Spleen (tissue), 11 donors: ENCODE measurements around the gene CIITA. TPM values are rescaled to one million over a fixed set of nuclear protein-coding genes. Genes with fewer than 3 reads are reported as not detected.

Experiments used
- DNase-seq: peaks from one replicate; pipeline ENCODE4 v3.0.0-alpha.2; 2020
- H3K27ac ChIP-seq, 8 donors: fragments of 200-600 bp; sonication (generic) in 7 of 8; 1 replicate in 4 of 8; 2 replicates in 4 of 8; pipeline versions ENCODE4 v1.5.0 to v1.8.0; 2016 to 2021; ENCODE audit warnings: inconsistent platforms in 4 of 8, mild to moderate bottlenecking in 4 of 8, moderate library complexity in 1 of 8
- H3K27me3 ChIP-seq, 7 donors: fragments of 200-600 bp; sonication (generic) in 6 of 7; replicated peaks in 1 of 7; 1 replicate in 4 of 7; 2 replicates in 3 of 7; pipeline versions ENCODE4 v1.5.0 to v1.8.0; 2016 to 2021; ENCODE audit warnings: inconsistent platforms in 3 of 7, mild to moderate bottlenecking in 1 of 7
- H3K36me3 ChIP-seq, 6 donors: fragments of 200-600 bp; sonication (generic) in 5 of 6; 1 replicate in 4 of 6; 2 replicates in 2 of 6; pipeline versions ENCODE4 v1.5.0 to v1.8.0; 2016 to 2021; ENCODE audit warnings: inconsistent platforms in 2 of 6
- H3K4me1 ChIP-seq, 6 donors: fragments of 200-600 bp; sonication (generic) in 5 of 6; 1 replicate in 3 of 6; 2 replicates in 3 of 6; pipeline versions ENCODE4 v1.5.0 to v1.8.0; 2016 to 2021; ENCODE audit warnings: inconsistent platforms in 3 of 6
- H3K4me3 ChIP-seq, 8 donors: fragments of 200-600 bp; sonication (generic) in 7 of 8; 1 replicate in 4 of 8; 2 replicates in 4 of 8; pipeline versions ENCODE4 v1.5.0 to v1.8.0; 2016 to 2021; ENCODE audit warnings: inconsistent platforms in 4 of 8, mild to moderate bottlenecking in 4 of 8, moderate library complexity in 2 of 8
- H3K9me3 ChIP-seq, 8 donors: fragments of 200-600 bp; sonication (generic) in 7 of 8; 1 replicate in 4 of 8; 2 replicates in 4 of 8; pipeline versions ENCODE4 v1.5.0 to v1.8.0; 2016 to 2021; ENCODE audit warnings: inconsistent platforms in 4 of 8
- CTCF ChIP-seq, 11 experiments: fragments of 200-600 bp in 7 of 11; fragments of 450-650 bp in 4 of 11; sonication (generic) in 4 of 11; IDR thresholded peaks in 8 of 11; conservative IDR thresholded peaks in 3 of 11; 1 replicate in 7 of 11; 2 replicates in 4 of 11; pipeline versions ENCODE4 v1.4.0 to v1.8.0; 2016 to 2021; ENCODE audit warnings: antibody characterized with exemption in 11 of 11, inconsistent platforms in 4 of 11, mild to moderate bottlenecking in 1 of 11
- POLR2A ChIP-seq, 3 donors: fragments of 450-650 bp; IDR thresholded peaks; one replicate each; pipeline ENCODE4 v1.5.1; 2017; ENCODE audit warnings: antibody characterized with exemption in 3 of 3, mild to moderate bottlenecking in 1 of 3
- POLR2AphosphoS5 ChIP-seq, 3 donors: sonication (generic); formaldehyde crosslinking; IDR thresholded peaks; one replicate each; pipeline ENCODE4 v1.5.1; 2017; ENCODE audit warnings: antibody characterized with exemption in 3 of 3
- WGBS, 5 donors: extraction: QIAGEN DNeasy Blood & Tissue Kit in 3 of 5; methylation state at CpG; one replicate each; pipeline versions ENCODE4 v1.1.5 to v1.1.7; 2013 to 2018; 5-methylcytosine and 5-hydroxymethylcytosine counted together
- intact Hi-C: fragments of 100-400 bp; cut with DNase I; formaldehyde crosslinking; loops from one replicate; pipeline ENCODE4 v1.15.0; 2023; ENCODE audit warnings: low total_unique reads
- polyA plus RNA-seq, 3 donors: library from polyadenylated mRNA; stranded (reverse); fragments of 200-250 nt; gene quantifications; one replicate each; pipeline ENCODE4 v1.2.1, GENCODE V29; 2013
- total RNA-seq, 7 donors: library from RNA; depleted of rRNA in 3 of 7; stranded (reverse); fragments of >200 nt in 3 of 7; fragmentation: NEBNext Ultra II Directional in 4 of 7; extraction: Animal tissue kit (Norgen Biotek cat#: 25700) in 4 of 7; gene quantifications; one replicate each; pipeline versions ENCODE4 v1.1.0 to v1.2.1, GENCODE V29; 2016 to 2021
- donor health status: healthy with polysubstance abuse.
- donor health status: DM: no; HTN: no; CAD: no; lungs with moderate emphysema.
- donor health status: DM: no; HTN: no; CAD: no.
- donor health status: Bipolar disorder and iron deficiency.
- donor health status: healthy.
- donor health status: DM: no; HTN: no; CAD: no.
- donor health status: DM: yes; HTN: yes; CAD: no.

CIITA gene
- total and polyA plus RNA-seq, 10 donors, result 67.0 to 179 (median 125) TPM

DNA sequence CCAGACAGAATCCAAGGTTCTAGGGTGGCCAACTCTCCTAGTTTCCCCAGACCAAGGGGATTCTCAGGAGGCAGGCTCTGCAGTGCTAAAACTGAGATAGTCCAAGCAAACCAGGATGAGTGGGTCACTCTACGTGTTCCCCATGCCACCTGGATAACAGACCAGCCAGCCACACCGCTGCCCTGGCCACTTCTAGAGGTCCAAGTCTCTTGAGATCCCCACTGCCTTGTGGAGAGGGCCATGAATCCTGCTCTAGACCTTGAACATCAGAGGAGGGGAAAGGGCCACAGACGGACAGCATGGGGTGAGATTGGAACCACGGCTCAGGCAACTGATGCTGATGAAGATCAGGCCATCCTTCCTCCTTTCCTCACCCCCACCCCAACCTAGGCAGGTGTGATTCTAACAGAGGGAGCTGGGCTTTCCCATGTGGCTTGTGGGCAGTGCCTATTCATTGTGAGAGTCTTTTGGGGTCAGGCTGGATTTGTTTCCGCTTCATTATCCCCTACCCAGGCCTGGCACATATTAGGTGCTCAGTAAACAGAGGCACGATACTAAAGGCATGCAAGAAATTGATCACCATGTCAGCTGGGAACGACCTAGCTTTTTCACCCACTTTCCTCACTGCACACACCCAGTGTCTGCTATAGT is 41.6 kb upstream of the CIITA start:
- H3K27ac ChIP-seq, result no peak overlapping the region
- H3K27me3 ChIP-seq, result no peaks in the 10 kb centered on the region
- peaks cover 0 to 21% (median 0%) of the 10 kb centered on the region in 6 donors for H3K4me1 ChIP-seq
- WGBS, 5 donors, result 74 to 82% (median 78%) methylated on average over 7 of the region's 7 CpGs
- TF ChIP-seq POLR2A (IDR thresholded peaks at IDR 0.05), result no peak
- TF ChIP-seq CTCF (IDR thresholded peaks at IDR 0.05 in 8 of 11, conservative IDR thresholded peaks at IDR 0.05 in 3 of 11), result no peak
- no peak for TF ChIP-seq POLR2AphosphoS5 (IDR thresholded peaks at IDR 0.05)
- peaks cover 0 to 4% (median 0%) of the 10 kb centered on the region in 8 donors for H3K9me3 ChIP-seq
- H3K36me3 ChIP-seq, result no peaks in the 10 kb centered on the region
- H3K4me3 ChIP-seq, result no peak overlapping the region
- peak; percentile 43 for DNase-seq
- intact Hi-C loops, result no loop called here

GRCh38 chr16:10836174-10836853 is 40.7 kb upstream of the CIITA start:
- TF ChIP-seq POLR2AphosphoS5 (IDR thresholded peaks at IDR 0.05) (no peak), CTCF (IDR thresholded peaks at IDR 0.05 in 8 of 11, conservative IDR thresholded peaks at IDR 0.05 in 3 of 11) (no peak), POLR2A (IDR thresholded peaks at IDR 0.05) (no peak)
- peaks cover 0 to 4% (median 0%) of the 10 kb centered on the region in 8 donors for H3K9me3 ChIP-seq
- peaks cover 0 to 12% (median 0%) of the 10 kb centered on the region in 6 donors for H3K4me1 ChIP-seq
- H3K36me3 ChIP-seq, result no peaks in the 10 kb centered on the region
- no peak overlapping the region for H3K4me3 ChIP-seq
- no peak overlapping the region for H3K27ac ChIP-seq
- intact Hi-C loops, result no loop called here
- no peak for DNase-seq
- 63 to 89% (median 83%) methylated on average over 1 of the region's 1 CpG for WGBS, 5 donors
- H3K27me3 ChIP-seq, result no peaks in the 10 kb centered on the region

DNA sequence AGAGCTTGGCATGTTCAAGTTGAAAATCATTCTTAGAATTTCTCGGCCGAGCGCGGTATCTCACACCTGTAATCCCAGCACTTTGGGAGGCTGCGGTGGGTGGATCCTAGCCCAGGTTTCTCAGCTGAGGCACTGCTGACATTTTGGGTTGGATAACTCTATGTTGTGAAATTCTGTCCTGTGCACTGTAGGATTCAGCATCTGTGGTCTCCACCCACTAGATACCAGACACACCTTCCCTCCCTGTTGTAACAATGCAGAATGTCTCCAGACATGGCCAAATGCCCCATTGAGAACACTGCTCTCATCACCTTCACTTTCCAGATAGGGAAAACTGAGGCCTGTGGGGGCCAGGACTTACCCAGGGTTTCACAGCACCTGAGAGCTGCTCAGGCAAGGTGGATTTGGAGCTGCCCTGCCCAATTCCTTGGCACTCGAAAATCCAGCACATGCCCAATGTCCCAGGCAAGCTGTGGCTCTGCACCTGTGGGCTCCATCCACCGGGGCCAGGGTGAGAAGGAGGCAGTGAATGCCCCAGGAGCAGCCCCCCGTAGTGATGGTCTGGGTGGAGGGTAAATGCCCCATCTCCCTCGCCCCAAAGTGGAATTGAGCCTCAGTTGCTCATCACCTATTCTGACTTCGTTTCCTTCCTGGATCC is 38.3 kb upstream of the CIITA start:
- Histone ChIP-seq H3K9me3 (peaks cover 0 to 4% (median 0%) of the 10 kb centered on the region in 8 donors), H3K27ac (no peak overlapping the region), H3K27me3 (no peaks in the 10 kb centered on the region), H3K4me1 (peaks cover 4 to 16% (median 15%) of the 10 kb centered on the region in 6 donors), H3K36me3 (no peaks in the 10 kb centered on the region), H3K4me3 (no peak overlapping the region)
- peak; percentile 55 for DNase-seq
- TF ChIP-seq POLR2A (IDR thresholded peaks at IDR 0.05) (no peak), POLR2AphosphoS5 (IDR thresholded peaks at IDR 0.05) (no peak), CTCF (IDR thresholded peaks at IDR 0.05 in 8 of 11, conservative IDR thresholded peaks at IDR 0.05 in 3 of 11) (no peak)
- intact Hi-C loops, result no loop called here
- 89 to 95% (median 91%) methylated on average over 10 of the region's 10 CpGs for WGBS, 5 donors

- TF ChIP-seq CTCF (IDR thresholded peaks at IDR 0.05 in 8 of 11, conservative IDR thresholded peaks at IDR 0.05 in 3 of 11) (no peak), POLR2A (IDR thresholded peaks at IDR 0.05) (no peak), POLR2AphosphoS5 (IDR thresholded peaks at IDR 0.05) (no peak)
Measured at GRCh38 chr16:10839279-10839666, 37.7 kb upstream of the CIITA start.

More at GRCh38 chr16:10839279-10839666, 37.7 kb upstream of the CIITA start:
- H3K4me3 ChIP-seq, result no peak overlapping the region
- peak; percentile 22 for DNase-seq
- intact Hi-C loops, result no loop called here
- no peaks in the 10 kb centered on the region for H3K36me3 ChIP-seq
- 73 to 90% (median 78%) methylated on average over 6 of the region's 6 CpGs for WGBS, 5 donors
- peaks cover 4 to 21% (median 15%) of the 10 kb centered on the region in 6 donors for H3K4me1 ChIP-seq
- H3K9me3 ChIP-seq, result peaks cover 0 to 4% (median 0%) of the 10 kb centered on the region in 8 donors
- H3K27me3 ChIP-seq, result no peaks in the 10 kb centered on the region
- no peak overlapping the region for H3K27ac ChIP-seq
